Right ventricle myocardium inferior (tissue), 1 donor: Measurements from ENCODE around the gene SLC15A1. TPM values are rescaled to one million over a fixed set of nuclear protein-coding genes. Genes with fewer than 3 reads are reported as not detected.
A peak's percentile ranks its signal among the peaks of the same experiment; 100 is the strongest.

Experiments
- ATAC-seq: fragments of 200-7000 bp; cut with Tn5 transposase; one replicate; pipeline ENCODE4 v1.9.1; 2020; ENCODE audit warnings: mild to moderate bottlenecking, moderate library complexity
- DNase-seq: peaks from one replicate; pipeline ENCODE4 v3.0.0; 2021; ENCODE audit errors: missing footprints
- intact Hi-C: fragments of 100-400 bp; cut with DNase I; formaldehyde crosslinking; loops from one replicate; pipeline ENCODE4 v1.11.0; 2022
- total RNA-seq: library from RNA; stranded (reverse); fragmentation: NEBNext Ultra II Directional; extraction: Animal tissue kit (Norgen Biotek cat#: 25700); gene quantifications from one replicate; pipeline ENCODE4 v1.2.1, GENCODE V29; 2021
- donor health status: DM: no; HTN: yes; CAD: no; lungs with severe emphysema.

SLC15A1 gene
- total RNA-seq, 1 donor from 2014 or later: not detected

DNA sequence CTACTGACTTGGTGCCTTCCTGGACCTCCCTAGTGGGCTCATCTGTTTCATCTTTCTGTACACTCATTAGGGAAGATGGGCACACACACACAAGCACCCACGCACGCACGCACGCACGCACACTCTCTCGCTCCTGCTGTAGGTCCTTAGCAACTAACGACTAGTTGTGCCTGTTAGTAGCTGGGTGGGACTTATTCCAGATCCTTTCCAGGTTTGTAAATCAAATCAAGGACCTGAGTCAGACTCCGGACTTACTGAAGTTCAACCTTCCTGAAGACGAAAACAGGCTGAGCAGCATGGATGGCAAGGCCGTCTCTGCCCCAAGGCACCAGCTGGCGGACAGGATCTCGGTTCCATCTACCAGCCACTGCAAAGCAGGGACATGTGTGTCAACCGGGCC is 76.2 kb downstream of the SLC15A1 start:
- DNase-seq (no peak), ATAC-seq (no peak)
- intact Hi-C loops: no loop called here

DNA sequence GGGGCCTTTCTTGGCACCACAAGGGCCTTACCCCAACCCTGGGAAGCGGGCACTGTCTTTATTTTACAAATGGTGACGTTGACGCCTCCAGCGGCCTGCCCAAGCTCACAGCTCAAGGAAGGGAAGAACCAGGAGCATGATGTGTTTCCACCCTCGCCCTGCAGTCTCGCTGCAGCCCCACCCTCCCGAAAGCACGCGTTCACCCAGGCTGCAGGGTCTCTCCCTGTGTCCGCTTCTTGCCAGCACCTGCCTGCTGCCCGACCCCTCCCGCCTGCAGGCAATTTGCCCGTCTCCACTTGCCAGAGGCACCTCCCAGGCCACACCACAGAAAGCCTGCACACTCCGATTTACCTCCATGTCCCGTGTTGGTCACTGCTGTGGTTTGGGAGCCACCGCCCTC is 76.6 kb downstream of the SLC15A1 start:
- ATAC-seq (no peak), DNase-seq (no peak)
- intact Hi-C loops: no loop called here

DNA sequence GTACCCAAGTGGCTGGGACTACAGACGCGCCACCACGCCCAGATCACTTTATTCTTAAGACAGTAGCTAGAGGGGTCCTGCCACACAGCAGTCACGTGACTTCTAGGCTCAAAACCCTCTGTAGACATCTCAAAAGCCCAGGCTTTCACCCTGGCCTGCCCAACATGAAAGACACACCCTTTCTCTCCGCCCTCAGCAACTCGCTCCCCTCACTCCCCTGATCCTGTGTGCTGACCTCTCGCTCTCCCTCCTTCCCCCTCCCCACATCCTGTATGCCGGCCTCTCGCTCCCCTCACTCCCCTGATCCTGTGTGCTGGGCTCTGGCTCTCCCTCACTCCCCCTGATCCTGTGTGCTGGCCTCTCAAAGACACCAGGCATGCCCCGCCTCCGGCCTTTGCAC is 77.4 kb downstream of the SLC15A1 start:
- intact Hi-C loops: no loop called here
- ATAC-seq: no peak
- DNase-seq: no peak

DNA sequence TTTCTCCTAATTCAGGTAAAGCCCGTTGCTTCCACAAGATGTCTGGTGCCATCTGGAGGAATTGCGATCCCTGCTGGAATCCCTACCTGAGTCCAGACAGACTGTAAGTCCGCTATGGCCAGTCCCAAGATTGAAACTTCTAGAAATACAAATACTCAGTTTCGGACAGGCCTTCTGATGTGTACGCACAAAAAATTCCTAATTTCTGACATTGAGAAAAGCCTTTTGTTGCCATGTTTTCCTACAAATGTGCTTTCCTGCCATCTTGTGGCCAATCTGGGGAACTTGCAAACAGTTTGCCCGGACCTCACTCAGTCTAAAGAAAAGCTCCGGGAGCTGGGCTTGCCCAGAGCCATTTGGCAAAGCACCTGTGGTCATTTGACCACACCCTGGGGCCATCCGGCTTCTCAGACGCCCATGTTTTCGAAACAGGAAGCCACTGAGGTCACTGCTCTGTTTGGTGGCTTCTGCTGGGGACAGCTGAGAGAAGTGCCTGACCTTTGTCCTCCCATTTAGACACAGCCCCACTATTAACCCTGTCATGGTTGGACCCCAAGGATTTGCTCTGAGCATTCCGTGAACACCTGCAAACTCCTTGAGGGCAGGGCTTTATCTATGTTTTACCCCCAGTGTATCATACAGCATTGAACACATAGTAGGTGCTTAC is 79.4 kb downstream of the SLC15A1 start:
- intact Hi-C loops: loop anchor here (1.0 to 5.0 kb wide), 3 partner anchors 170 to 816 kb away; no protein-coding TSS in a partner anchor
- ATAC-seq: peak; percentile 76

DNA sequence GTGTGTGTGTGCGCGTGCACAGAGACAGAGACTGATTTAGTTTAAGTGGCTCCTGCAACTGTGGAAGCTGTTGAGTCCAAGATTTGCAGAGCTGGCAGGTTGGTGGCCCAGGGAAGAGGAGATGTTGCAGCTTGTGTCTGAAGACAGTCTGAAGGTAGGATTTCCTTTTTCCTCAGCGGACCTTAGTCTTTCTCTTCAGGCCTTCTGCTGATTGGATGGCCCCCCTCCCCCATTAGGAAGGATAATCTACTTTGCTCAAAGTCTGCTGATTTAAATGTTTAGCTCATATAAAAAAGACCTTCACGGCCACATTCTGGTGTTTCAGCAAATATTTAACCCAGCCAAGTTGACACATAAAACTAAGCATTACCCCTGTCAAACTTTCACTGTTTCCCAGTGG is 84.3 kb downstream of the SLC15A1 start:
- ATAC-seq (no peak), DNase-seq (no peak)
- intact Hi-C loops: no loop called here

More for the DNA sequence above, 79.4 kb downstream of the SLC15A1 start:
- peak; percentile 76 for DNase-seq

DNA sequence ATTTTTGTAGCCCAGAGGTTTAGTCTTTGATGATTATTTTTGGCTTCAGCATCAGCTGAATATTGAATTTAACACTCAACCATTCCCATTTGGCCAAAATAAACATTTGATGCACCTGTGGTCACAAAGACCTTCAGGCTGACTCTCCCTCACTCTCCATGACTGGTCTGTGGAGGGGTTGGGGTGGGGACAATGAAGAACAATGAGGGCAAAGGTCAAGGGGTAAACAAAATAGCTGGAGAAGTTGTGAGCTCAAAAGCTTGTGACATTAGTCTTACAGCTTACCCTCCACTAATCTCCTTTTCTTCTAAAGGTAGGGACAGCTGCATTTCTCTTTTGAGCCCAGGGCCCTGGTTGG is 86.9 kb downstream of the SLC15A1 start:
- no peak for DNase-seq
- no peak for ATAC-seq
- intact Hi-C loops: no loop called here

DNA sequence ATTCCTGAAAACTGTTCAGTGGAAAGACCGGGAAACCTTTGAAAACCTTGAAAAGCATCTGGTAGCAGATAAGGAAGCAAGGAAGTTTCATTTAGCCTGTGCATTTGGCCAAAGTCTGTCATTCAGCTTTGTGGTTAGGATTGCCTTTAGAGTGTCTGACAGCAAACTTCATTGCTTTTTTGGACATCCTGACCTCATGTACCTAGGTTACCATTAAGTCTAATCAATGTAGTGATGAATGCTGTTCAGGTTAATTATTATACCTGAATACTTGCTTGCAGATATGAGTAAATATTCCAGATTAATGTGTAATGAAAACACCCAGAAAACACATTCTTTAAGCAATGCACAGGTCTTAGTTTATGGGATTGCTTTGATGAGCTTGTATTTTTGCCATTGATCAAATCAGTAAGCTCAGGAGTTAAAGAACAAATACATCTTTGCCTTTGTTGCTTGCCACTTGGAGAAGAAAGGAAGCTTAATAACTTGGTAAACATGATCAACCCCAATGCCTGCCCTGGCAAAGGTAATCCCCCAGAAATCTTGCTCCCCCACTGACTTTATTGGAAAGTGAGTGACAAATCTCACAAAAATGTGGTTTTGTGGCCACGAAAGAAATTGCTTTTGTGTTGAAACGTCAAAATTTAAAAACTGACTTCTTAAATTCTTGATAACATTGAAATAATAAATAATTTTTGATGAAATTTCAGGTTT is 87.4 kb downstream of the SLC15A1 start:
- no peak for ATAC-seq
- intact Hi-C loops: no loop called here

DNA sequence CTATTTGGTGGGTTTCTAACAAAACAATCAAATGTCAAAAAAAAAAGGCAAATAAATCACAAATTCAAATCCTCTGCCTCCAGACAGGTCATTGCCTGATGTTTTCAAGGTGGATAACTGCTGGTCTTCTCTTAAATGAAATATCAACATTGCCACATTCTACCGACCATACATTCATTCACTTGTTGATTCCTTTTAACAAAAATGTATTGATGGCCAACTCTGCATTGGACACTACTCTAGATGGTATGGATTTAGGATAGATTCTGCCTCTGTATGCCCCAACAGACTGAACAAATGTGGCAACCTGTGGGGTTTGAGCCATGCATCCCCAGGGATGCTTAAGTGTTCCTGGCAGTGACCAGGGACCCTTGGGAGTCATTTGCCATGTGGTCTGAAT is 88.0 kb downstream of the SLC15A1 start:
- DNase-seq: no peak
- no peak for ATAC-seq
- intact Hi-C loops: no loop called here

More for the DNA sequence above, 87.4 kb downstream of the SLC15A1 start:
- DNase-seq: no peak

DNA sequence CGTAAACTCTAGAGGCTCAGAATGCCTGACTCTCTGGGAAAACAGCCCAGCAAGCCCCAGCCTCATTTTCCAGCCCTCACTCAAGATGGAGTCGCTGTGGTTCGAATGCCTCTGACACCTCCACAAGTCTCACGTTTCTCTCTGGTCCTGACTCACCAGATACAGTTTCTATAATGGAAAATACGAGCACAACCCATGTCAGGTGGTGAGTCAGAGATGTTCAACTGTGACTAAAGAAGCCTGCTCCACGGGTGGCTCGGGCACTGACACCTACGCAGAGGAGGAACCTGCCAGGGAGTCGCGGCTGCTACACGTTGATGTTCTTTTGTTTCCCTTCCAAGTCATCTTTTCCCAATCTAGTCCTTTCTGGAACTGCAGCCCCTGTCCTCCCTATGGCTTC is 88.4 kb downstream of the SLC15A1 start:
- intact Hi-C loops: no loop called here
- no peak for ATAC-seq
- no peak for DNase-seq

DNA sequence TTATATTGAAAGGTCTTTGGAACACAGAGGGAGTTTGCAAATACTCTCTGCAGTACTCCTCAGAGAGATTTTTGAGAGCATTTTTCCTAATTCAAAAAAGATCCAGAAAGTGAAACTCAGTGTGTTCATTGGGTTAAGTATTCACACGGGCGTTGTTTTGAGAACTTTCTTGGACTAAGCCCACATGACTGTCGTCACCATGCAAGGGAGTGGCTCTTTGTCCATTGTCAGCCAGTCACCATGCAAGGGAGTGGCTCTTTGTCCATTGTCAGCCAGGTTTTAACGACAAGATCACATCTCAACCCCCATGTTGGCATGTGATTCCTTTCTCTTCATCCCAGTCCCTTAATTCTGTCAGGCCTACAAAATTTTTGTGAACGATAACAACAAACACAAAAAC is 94.3 kb downstream of the SLC15A1 start:
- DNase-seq (no peak), ATAC-seq (peak; percentile 54)
- intact Hi-C loops: no loop called here

DNA sequence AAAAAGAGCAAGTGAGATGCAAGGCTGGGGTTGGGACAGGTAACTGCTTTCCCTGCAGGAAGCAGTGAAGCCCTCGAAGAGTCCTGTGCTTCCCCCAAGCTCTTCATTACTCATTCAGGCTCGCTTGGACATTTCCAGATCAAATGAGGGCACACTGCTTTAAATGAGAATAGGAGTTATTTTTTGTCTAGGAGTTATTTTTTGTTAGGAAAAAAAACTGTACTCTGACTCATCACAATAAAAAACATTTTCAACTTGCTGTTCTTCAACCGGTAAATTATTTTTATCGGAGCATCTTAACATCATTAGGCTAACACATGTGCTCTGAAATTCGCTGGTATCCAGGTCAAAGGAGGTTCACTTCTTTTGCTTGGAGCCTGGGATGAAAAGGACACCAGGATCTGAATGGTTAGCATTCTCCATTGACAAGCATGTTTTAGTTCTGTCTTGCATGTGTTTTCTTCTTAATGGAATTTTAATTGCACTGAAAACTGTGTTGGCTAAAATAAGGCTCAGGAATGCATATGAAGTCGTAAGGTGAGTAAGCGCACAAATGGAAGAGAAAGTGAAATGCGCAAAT is 94.9 kb downstream of the SLC15A1 start:
- no peak for DNase-seq

DNA sequence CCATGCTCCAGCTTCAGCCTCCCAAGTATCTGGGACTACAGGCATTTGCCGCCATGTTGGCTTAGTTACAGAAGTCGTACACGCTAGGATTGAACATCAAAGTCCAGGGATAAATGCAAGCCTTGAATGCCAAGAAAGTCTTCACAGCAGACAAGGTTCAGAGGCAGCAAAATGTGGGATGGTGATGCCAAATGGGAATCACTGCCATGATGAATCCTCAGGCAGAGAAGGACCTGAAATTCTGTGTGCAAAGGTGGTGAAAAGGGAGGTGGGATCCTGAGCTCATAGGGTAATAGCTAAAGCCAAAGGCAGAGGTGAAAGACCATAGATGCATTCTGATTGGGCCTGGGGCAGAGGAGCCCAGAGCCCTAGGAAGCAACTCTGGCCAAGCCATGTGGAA is 96.2 kb downstream of the SLC15A1 start:
- DNase-seq (no peak), ATAC-seq (no peak)
- intact Hi-C loops: no loop called here

More for the DNA sequence above, 94.9 kb downstream of the SLC15A1 start:
- no peak for ATAC-seq
- intact Hi-C loops: no loop called here

DNA sequence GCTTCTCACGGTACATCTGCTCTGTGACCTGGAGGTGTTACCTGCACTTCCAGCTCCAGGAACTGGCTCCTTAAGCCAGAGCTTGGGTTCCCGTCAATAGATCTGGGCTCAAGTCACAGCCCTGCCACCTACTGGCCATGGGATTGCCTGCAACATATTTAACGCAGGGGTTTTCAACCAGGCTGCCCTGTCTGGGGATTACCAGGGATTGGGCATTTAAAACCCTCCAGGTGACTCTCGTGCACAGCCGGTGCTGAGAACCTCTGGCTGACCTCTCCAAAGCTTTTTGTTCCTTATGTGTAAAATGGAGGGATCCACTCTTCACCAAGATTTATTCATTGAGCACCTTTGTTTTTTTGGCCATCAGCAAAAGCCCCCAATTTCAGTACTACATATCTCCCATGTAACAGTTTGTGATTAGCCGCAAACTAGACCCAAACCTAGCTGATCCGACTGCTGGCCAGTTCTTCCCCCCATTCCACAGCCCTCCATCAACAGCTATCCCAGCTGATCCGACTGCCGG is 98.9 kb downstream of the SLC15A1 start:
- intact Hi-C loops: loop anchor here (1.0 to 5.0 kb wide), 2 partner anchors 76 to 208 kb away; partner anchors contain the start of gene STK24
- ATAC-seq (peak; percentile 86), DNase-seq (no peak)

DNA sequence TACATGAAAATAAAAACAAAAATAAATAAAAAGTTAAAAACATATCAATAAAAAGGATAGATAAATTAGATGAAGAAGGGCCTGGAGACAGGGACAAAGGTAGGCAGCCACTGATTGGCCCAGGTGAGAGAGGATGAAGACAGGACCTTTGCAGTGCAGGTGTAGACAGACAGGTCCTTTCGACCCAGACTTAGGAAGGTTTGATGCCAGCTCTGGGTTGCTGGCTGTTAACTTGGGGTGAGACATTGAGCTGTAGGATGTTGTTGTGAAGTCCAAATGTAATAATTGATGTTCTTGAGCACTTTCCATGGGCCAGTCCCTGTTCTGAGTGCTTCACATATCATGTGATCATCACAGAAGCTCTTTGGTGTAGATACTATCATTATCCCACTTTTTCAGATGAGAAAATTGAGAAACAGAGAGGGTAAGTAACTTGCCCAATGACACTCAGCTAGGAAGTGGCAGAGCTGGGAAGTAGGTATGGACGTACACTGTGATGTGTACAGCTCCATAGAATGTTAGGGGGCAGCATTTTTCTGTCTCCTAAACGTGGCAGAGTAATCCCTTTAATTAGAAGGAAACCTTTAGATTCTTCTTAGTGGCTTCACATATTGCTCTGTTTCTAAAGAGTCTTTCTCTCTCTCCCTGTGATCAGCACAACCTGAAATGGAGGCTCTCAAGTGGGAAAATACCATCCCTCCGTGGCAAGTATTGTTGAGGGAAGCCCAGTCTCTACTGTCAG is 99.6 kb downstream of the SLC15A1 start:
- DNase-seq (no peak), ATAC-seq (no peak)
- intact Hi-C loops: loop anchor here (1.0 to 5.0 kb wide), 2 partner anchors 76 to 208 kb away; partner anchors contain the start of gene STK24

DNA sequence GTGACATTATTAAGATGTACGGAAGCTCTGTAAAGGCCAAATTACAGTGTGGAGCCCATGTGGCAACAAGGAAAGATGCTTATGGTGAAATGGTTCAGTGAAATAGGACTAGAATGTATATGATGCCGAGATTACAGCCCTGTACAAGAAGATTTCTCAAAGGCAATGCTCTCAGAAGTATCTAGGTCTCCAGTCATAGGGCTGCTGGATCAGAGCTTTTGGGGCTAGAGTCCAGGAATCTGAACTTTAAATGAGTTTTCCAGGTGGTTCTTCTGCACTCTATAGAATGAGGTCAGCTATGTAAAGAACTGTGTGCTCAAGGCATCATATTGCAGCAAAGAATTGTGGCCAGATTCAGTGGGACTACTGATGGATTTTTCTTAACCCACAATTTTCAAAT is 100.2 kb downstream of the SLC15A1 start:
- ATAC-seq: no peak
- intact Hi-C loops: loop anchor here (5.0 kb wide), 1 partner anchor 75 kb away; the partner anchor contains the start of gene STK24
- no peak for DNase-seq

DNA sequence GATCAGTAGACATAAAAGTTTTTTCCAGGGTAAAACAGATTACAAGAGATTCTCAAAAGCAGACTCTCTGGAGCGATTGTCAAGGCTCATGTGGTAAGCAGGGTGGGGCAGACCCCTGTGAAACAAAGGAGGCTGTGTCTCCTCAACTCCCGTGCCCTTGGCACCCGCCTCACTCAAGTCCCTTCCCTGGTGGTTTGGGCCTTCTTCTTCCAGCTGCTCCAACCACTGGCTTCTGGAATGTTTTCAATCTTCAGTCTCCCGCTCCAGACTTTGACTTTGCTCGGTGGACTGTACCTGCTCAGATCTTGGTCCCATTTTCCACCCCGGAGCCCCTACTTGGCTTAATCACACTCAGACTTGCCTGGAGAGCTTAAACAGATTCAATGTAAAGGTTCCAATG is 100.7 kb downstream of the SLC15A1 start:
- DNase-seq (no peak), ATAC-seq (no peak)
- intact Hi-C loops: loop anchor here (1.0 to 5.0 kb wide), 2 partner anchors 74 to 209 kb away; partner anchors contain the start of gene STK24

DNA sequence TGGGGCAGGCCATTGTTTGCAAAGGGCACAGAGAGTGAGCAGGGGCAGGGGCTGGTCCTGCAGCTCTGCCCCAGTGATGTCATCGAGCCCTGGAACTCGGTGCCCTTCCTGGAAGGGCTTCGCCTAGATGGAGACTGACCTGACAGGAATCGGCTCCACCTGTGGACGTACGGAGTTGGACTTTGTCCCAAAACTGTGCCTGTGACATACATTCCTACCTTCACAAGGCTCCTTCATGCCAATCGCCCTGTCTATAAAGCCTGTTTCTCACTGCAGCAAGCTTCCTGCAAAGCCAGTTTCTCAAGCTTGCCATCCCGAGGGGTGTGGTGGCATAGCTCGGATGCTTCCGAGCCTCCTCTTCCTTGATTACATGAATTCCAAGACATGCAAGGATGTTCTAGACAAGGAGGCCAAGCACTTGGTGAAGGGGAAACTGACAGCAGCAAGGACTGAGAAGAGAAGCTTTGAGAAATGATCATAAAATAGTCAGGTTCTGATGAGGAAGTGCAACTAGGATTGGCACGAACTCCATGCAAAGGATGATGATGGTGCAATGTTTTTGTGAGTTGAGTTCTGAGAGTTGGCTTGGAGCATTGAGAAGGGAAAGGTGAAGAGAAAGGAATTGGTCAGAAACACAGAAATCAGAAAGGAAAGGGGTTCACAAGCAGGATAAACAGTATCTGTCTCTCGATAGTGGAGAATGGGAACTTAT is 101.9 kb downstream of the SLC15A1 start:
- intact Hi-C loops: loop anchor here (1.0 to 5.0 kb wide), 2 partner anchors 73 to 208 kb away; partner anchors contain the start of gene STK24
- no peak for ATAC-seq
- no peak for DNase-seq

DNA sequence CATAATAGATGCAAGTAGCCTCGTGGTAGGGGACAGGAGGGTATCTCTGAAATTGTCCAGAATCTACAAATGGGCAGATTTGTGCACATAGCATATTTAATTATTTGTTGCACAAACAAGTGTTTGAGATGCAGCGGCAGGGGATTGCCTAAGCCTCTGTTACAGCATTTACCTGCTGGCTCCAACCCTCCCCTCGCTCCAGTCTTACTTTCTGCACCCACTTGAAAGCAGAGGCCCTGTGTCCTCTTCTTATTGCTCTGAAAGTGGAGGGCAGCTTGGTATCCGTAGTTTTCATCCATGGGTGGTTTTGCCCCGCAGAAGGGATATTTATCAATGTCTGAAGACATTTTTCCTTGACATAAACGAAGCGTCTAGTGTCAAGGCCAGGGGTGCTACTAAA is 102.6 kb downstream of the SLC15A1 start:
- intact Hi-C loops: loop anchor here (5.0 kb wide), 1 partner anchor 73 kb away; the partner anchor contains the start of gene STK24
- ATAC-seq (no peak), DNase-seq (no peak)
